AG10803 (cell line): ENCODE data around the gene NT5C2.

Experiments used
- DNase-seq: peaks from one replicate; pipeline ENCODE4 v3.0.0; 2010; ENCODE audit warnings: low read depth
- H3K4me3 ChIP-seq: 2 replicates; pipeline ENCODE4 v1.5.1; 2011; ENCODE audit warnings: mild to moderate bottlenecking, low read length, control low read depth
- CTCF ChIP-seq: conservative IDR thresholded peaks from 2 replicates; pipeline ENCODE4 v1.5.1; 2011; ENCODE audit warnings: mild to moderate bottlenecking, low read length, control low read depth, inconsistent platforms

Gene NT5C2

GRCh38 chr10:103080891-103081581 is 112.0 kb downstream of the NT5C2 start:
- no peak for TF ChIP-seq CTCF
- no peak for DNase-seq

GRCh38 chr10:103079946-103080345 is 113.1 kb downstream of the NT5C2 start:
- TF ChIP-seq CTCF, result no peak
- no peak for DNase-seq

More at GRCh38 chr10:103080891-103081581, 112.0 kb downstream of the NT5C2 start:
- no peak overlapping the region for H3K4me3 ChIP-seq

GRCh38 chr10:103079100-103079499 is 114.0 kb downstream of the NT5C2 start:
- H3K4me3 ChIP-seq, result no peak overlapping the region
- no peak for TF ChIP-seq CTCF
- no peak for DNase-seq

More at GRCh38 chr10:103079946-103080345, 113.1 kb downstream of the NT5C2 start:
- no peak overlapping the region for H3K4me3 ChIP-seq

GRCh38 chr10:103078676-103079075 is 114.4 kb downstream of the NT5C2 start:
- H3K4me3 ChIP-seq, result no peak overlapping the region
- DNase-seq, result no peak
- TF ChIP-seq CTCF, result no peak

GRCh38 chr10:103078309-103078615 is 114.8 kb downstream of the NT5C2 start:
- H3K4me3 ChIP-seq, result no peak overlapping the region
- no peak for DNase-seq
- no peak for TF ChIP-seq CTCF

GRCh38 chr10:103077491-103078308 is 115.4 kb downstream of the NT5C2 start:
- H3K4me3 ChIP-seq, result no peak overlapping the region
- DNase-seq, result no peak
- no peak for TF ChIP-seq CTCF

- no peak for DNase-seq
- no peak overlapping the region for H3K4me3 ChIP-seq
- no peak for TF ChIP-seq CTCF
These were observed 116.1 kb downstream of the NT5C2 start for GRCh38 chr10:103077020-103077419.
